HEK293T (cell line): ENCODE data around the gene TIFAB.

Experiments used
- ARNT ChIP-seq: fragments of 450-650 bp; IDR thresholded peaks from 2 replicates; pipeline ENCODE4 v1.6.1; 2017; ENCODE audit warnings: mild to moderate bottlenecking
- BHLHE40 ChIP-seq: fragments of 450-650 bp; IDR thresholded peaks from 2 replicates; pipeline ENCODE4 v1.6.1; 2016; ENCODE audit warnings: mild to moderate bottlenecking, moderate library complexity, borderline replicate concordance
- L3MBTL2 ChIP-seq: fragments of 450-650 bp; conservative IDR thresholded peaks from 2 replicates; pipeline ENCODE4 v1.6.1; 2016; ENCODE audit warnings: mild to moderate bottlenecking
- SP1 ChIP-seq: fragments of 450-650 bp; IDR thresholded peaks from 2 replicates; pipeline ENCODE4 v1.6.1; 2017
- SUZ12 ChIP-seq: fragments of 450-650 bp; IDR thresholded peaks from 2 replicates; pipeline ENCODE4 v1.6.1; 2016; ENCODE audit warnings: mild to moderate bottlenecking

DNA sequence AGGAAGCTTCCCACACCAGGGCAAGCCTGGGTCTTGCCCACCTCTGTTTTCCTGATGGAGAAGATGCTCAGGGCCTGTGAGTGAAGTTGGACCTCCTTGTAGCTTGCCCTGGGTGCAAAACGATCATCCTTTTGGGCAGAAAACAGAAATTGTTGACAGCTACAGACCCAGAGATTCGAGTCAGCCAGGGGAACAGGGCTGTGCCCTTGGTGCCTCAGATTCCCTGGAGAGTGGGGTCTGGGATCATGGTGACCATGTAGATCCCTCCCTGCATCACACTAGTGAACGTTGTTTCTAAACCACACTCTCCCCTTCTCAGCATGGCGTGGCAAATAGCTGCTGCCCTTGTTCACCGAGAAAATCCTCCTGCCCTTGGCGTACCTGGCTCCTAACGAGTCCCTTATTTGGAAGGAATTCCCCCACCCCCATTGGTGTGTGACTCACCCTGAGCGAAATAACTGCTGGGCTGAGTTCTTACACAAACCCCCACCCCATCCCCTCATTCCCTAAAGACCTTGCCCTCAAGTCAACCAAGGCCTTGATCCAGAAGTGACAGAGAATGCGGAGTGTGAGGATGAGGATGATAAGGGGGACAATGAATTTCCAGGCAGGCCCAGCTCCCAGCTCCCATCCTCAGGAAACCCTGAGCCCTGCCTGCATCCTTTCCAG, 3.9 kb downstream of the TIFAB start:
- TF ChIP-seq BHLHE40 (no peak), ARNT (no peak), SP1 (no peak), L3MBTL2 (no peak), SUZ12 (no peak)
